ENCODE measurements around the gene OR2AK2. TPM values are rescaled to one million over a fixed set of nuclear protein-coding genes. Genes with fewer than 3 reads are reported as not detected.
"Not testable (repeated sequence)": the region's sequence is repeated elsewhere in the genome, so short reads cannot be mapped to it uniquely, and the experiment has no call there.

OR2AK2 gene, protein sequence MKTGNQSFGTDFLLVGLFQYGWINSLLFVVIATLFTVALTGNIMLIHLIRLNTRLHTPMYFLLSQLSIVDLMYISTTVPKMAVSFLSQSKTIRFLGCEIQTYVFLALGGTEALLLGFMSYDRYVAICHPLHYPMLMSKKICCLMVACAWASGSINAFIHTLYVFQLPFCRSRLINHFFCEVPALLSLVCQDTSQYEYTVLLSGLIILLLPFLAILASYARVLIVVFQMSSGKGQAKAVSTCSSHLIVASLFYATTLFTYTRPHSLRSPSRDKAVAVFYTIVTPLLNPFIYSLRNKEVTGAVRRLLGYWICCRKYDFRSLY
- not detected in 2 replicates for total RNA-seq (2014; rRNA removed; shearing (Covaris generic))
- not detected in 2 replicates for polyA plus RNA-seq (2015; cell fraction: cytosol; rRNA removed)
- not detected in 2 replicates for polyA plus RNA-seq (2015; cell fraction: nucleus; rRNA removed)

DNA sequence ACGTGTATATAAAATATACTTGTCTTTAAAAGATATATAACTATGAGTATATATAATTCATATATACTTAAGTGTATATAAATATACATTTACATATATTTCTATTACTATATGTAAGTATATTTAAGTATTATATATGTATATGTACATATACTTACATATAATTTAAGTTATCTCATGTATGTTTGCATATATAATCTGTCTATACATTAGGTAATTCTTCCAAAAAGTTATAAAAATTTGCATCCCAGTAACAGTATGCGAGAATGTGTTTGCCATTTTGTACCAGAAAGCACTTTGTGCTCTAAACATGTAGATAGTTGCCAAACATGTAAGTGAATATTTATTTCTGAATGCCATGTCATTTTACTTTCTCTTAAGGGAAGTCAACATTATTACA, at the start of gene OR2AK2:
OR2AK2 (plus strand) TSS at position 301 of the 400 bp plus-strand sequence. CDS start 144 bp downstream, outside the sequence.
- in situ Hi-C loops (cut with HindIII; ENCODE audit: low pct_unique_long_range_greater_than_20kb, low sequenced_read_pairs): no loop called here
- DNase-seq (ENCODE audit: low read depth, low spot score): no peak

DNA sequence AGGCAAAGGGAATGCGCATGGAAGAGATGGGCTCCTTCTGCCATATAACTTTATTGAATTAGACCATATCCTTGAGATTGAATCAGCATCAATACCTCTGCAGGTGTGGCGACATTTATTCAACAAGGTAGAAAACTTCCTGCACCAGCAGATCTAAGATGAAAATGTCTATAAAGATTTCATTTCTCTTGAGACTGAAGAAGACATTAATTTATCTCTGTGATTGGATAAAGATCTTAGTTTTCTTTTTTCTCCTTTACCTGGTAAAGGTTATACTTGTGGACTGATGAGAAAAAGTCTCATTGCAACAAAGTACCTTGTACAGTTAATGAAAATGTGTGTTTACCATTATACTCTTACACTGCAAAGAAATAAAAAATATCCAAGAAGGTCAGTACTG, 45.1 kb upstream of the OR2AK2 start, which contains the start of gene OR2T8:
OR2T8 (plus strand) TSS at position 301 of the 400 bp plus-strand sequence. CDS start 766 bp downstream, outside the sequence.
- in situ Hi-C loops (cut with HindIII; ENCODE audit: low pct_unique_long_range_greater_than_20kb, low sequenced_read_pairs): no loop called here
- DNase-seq (ENCODE audit: low read depth, low spot score): no peak

DNA sequence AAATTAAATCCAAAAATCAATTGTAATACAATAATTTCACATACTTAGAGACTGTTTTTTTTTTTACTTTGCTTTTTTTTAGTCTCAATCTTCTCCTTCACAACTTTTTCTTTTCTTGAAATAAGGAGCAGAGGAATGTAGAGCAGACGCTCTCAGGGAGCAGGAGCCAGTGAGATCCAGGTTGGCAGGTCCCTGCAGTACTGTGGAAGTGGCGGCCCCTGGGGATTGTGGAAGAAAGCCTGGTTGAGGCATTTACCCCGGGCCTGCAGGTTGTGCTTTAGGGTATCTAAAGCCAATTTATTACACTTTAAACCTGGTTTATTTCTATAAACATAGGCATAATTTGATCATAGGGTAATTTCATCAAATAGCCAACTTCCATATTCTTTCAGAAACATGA, 41.1 kb upstream of the OR2AK2 start:
- DNase-seq (ENCODE audit: low read depth, low spot score): no peak
- in situ Hi-C loops (cut with HindIII; ENCODE audit: low pct_unique_long_range_greater_than_20kb, low sequenced_read_pairs): no loop called here

DNA sequence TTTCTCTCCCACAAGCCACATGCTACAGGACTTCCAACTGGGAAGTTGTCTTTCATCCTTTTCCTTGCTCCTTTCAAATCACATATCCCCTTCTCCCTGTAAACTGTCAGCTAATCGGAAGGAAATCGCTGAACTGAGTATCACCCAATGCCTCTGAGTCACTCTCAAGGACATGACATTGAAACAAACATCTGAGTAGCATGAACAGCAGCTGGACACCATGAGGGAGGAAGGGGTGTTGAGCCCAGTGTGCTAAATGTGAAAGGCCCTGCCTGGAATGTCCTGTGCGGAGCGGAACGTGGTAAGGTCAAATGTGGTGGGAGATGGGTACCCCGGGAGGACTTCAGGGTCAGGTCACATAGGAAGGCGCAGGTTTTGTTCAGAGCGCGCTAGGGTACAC, 40.2 kb upstream of the OR2AK2 start, which contains the start of gene OR2AJ1:
OR2AJ1 (plus strand) TSS at position 22 of the 400 bp plus-strand sequence. CDS start 8,880 bp downstream, outside the sequence.
- no peak for DNase-seq (ENCODE audit: low read depth, low spot score)
- in situ Hi-C loops (cut with HindIII; ENCODE audit: low pct_unique_long_range_greater_than_20kb, low sequenced_read_pairs): no loop called here

DNA sequence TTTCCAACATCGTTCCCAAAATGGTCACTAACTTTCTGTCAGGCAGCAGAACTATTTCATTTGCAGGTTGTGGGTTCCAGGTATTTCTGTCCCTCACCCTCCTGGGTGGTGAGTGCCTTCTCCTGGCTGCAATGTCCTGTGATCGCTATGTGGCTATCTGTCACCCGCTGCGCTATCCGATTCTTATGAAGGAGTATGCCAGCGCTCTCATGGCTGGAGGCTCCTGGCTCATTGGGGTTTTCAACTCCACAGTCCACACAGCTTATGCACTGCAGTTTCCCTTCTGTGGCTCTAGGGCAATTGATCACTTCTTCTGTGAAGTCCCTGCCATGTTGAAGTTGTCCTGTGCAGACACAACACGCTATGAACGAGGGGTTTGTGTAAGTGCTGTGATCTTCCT, 31.0 kb upstream of the OR2AK2 start:
- in situ Hi-C loops (cut with HindIII; ENCODE audit: low pct_unique_long_range_greater_than_20kb, low sequenced_read_pairs): no loop called here
- DNase-seq (ENCODE audit: low read depth, low spot score): no peak

DNA sequence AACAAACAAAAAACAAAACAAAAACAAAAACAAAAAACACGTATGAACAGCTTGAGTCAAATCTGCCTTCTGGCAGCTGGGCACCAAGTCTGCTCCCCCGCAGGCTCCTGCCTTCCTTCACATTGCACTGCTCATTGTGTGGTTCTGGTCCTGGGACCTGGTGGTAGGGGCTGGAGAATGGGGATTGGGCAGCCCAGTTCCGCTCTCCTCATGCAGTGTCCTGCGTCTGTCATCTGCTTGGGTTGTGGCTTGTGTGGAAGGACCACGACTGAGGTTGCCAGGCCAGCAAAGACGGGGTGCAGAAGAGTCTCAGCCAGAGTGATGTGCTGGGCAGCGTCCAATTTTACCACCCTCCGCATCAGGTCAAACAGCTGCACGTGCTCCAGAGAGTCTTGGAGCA, 29.3 kb upstream of the OR2AK2 start:
- DNase-seq (ENCODE audit: low read depth, low spot score): no peak
- in situ Hi-C loops (cut with HindIII; ENCODE audit: low pct_unique_long_range_greater_than_20kb, low sequenced_read_pairs): no loop called here

DNA sequence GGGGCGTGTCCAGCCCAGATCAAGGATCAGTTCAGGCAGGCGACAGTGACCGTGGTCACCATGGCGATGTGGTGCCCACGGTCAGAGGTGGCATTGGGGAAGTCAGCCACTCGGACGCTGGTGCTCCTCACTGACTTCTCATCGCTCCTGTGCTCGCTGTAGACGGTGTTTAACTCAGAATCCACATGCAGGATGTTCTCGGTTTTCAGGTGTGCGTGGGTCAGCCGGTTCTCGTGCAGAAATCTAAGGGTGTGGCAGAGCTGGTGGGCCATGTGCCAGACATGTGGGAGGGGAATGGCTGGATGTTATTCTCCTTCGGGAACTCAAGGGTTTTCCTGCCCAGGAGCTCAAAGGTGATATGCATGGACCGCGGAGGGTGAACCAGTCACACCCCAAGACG, 28.6 kb upstream of the OR2AK2 start:
- in situ Hi-C loops (cut with HindIII; ENCODE audit: low pct_unique_long_range_greater_than_20kb, low sequenced_read_pairs): no loop called here
- no peak for DNase-seq (ENCODE audit: low read depth, low spot score)

DNA sequence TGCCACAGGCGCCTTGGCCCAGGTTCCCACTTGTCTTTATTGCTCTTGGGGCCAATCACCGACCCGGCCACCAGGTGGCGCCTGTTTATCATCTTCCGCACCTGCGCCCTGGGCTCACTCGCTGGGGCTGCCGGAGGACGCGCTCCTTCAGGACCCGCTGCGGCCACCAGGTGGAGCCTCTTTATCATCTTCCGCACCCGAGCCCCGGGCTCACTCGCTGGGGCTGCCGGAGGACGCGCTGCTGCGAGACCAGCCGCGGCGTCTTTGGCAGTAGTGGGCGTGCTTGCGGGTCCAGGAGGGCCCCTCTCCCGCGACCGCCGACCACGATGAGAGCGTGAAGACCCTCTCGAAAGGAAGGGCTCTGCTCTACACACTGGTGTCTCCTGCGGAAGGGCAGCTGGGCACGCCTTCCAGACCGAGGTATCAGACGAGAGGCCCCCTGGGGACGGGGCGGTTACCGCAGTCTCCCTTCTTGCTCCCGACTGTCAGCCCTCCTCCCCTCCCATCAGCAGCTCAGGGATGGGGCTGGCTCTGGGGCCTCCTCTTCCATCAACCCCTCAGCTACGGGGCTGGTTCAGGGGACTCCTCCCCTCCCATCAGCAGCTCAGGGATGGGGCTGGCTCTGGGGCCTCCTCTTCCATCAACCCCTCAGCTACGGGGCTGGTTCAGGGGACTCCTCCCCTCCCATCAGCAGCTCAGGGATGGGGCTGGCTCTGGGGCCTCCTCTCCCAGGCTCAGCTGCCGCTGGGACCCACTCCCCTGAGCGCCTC, 27.9 kb upstream of the OR2AK2 start:
- in situ Hi-C loops (cut with HindIII; ENCODE audit: low pct_unique_long_range_greater_than_20kb, low sequenced_read_pairs): not testable (repeated sequence)
- DNase-seq (ENCODE audit: low read depth, low spot score): peak; percentile 93

DNA sequence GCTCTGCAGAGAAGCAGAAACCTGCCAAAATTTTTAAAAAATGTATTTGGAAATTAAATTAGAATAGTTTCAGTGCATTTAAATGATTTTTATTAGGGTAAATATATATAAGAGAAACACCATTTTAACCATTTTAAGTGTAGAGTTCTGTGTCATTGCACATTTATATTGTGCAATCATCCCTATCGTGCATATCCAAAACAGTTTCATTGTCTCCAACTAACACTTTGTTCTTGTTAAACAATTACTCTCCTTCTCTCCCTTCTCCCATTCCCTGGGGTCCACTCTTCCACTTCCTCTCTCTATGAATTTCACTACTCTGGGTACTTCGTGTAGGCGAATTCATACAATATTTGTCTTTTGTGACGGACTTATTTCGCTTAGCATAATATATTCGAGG, 22.4 kb upstream of the OR2AK2 start:
- in situ Hi-C loops (cut with HindIII; ENCODE audit: low pct_unique_long_range_greater_than_20kb, low sequenced_read_pairs): no loop called here
- peak; percentile 9 for DNase-seq (ENCODE audit: low read depth, low spot score)

DNA sequence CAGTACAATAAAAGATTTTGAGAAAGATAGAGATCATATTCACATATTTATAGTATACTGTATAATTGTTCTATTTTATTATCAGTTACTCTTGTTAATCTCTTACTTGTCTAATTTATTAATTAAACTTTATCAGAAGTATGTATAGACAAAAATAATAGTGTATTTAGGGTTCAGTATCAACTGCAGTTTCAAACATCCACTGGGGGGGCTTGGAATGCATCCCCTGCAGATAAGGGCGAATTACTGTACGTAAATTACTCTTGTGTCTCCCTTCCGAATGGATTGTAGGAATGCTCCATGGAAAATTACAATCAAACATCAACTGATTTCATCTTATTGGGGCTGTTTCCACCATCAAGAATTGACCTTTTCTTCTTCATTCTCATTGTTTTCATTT, 16.5 kb upstream of the OR2AK2 start, which contains the start of gene OR2L8:
OR2L8 (plus strand) TSS at position 301 of the 400 bp plus-strand sequence; CDS start at position 301, 0 bp downstream.
- in situ Hi-C loops (cut with HindIII; ENCODE audit: low pct_unique_long_range_greater_than_20kb, low sequenced_read_pairs): no loop called here

DNA sequence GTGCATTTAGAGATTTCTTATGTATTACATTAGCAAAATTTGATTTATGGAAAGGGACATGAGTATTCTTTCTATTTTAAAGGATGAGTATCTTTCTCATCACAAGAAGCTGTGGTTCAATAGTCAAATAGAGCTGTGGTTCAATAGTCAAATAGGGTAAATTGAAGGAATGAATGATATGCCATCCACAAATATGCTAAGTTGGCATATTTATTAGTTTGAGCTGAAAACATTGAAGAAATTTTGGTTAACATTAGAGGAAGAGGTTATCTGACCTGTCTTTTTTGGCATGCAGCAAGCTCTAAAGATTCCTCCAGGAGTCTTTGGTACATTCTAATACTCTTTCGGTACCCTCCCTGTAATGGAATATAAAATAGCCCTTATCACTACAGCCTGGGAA, 11.6 kb upstream of the OR2AK2 start:
- in situ Hi-C loops (cut with HindIII; ENCODE audit: low pct_unique_long_range_greater_than_20kb, low sequenced_read_pairs): no loop called here
- DNase-seq (ENCODE audit: low read depth, low spot score): no peak

More for the DNA sequence above, 16.5 kb upstream of the OR2AK2 start, which contains the start of gene OR2L8:
- no peak for DNase-seq (ENCODE audit: low read depth, low spot score)

DNA sequence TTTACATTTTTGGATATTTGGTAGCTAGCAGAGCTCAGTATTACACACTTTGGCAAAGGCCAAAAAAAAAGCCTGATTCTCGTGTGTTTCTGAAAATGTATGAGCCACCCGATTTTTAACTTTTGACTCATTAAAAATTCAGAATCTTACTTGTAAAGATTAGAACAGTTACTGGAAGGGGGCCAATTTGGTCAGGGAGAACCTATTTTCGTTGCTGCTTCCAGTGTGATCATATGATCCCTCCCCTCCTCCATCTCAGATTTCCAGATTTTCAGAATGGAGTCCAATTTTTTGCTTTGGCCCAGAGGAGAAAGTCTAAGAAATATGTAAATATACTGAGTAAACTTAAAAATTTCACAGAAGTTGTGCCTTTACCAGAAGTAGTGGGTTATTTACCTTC, 3.2 kb upstream of the OR2AK2 start:
- no peak for DNase-seq (ENCODE audit: low read depth, low spot score)
- in situ Hi-C loops (cut with HindIII; ENCODE audit: low pct_unique_long_range_greater_than_20kb, low sequenced_read_pairs): no loop called here

DNA sequence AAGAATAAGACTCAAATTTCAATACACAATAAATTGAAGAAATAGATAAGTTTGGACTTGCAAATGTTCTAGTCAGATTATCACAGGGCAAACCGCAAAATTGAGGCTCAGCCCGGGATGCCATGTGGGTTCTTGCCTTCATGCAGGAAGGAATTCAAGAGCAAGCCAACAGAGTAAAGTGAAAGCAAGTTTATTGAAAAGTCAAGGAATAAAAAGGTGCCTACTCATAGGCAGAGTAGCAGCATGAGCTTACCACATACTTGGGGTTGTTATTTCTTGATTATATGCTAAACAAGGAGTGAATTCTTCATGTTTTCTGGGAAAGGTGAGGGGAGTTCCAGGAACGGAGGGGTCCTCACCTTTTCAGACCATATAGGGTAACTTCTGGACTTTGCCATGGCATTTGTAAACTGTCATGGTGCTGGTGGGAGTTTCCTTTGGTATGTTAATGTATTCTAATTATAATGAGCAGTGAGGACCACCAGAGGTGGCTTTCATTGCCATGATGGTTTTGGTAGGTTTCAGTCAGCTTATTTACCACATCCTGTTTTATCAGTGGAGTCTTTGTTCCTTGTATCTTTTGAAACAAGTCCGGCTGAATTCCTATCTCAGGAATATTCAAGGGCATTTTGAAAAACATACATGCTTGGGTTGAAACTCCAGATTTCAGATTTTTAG, 2.0 kb upstream of the OR2AK2 start:
- in situ Hi-C loops (cut with HindIII; ENCODE audit: low pct_unique_long_range_greater_than_20kb, low sequenced_read_pairs): no loop called here
- peak; percentile 55 for DNase-seq (ENCODE audit: low read depth, low spot score)

DNA sequence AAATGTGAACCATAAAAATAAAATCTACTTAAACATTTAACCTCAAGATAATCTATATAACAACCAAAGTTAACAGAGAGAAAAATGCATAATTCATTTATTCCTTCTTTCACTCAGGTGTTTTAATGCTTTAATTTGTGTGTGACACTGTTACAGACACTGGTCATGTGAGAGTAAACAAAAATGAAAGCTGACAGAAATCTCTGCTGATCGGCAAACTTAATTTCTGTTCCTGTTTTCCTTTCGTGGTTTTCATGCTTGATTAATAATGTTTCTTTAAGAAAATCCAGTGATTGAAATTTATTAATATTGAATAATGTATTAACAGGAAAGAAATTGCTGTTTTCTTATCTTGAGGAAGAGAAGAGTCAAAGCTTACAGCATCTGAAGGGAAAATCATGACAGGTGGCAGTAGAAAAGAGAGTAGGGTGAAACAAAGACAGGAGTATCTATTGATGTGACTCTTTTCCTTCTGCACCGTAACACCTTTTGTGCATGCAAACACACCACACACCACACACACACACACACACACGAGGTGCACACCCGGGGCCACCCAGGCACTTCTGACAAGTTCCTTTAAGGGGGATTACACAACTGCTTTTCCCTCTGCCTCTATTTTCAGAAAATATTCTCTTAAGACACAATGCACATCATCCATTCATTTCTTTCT, 1.6 kb downstream of the OR2AK2 start:
- in situ Hi-C loops (cut with HindIII; ENCODE audit: low pct_unique_long_range_greater_than_20kb, low sequenced_read_pairs): no loop called here
- no peak for DNase-seq (ENCODE audit: low read depth, low spot score)

DNA sequence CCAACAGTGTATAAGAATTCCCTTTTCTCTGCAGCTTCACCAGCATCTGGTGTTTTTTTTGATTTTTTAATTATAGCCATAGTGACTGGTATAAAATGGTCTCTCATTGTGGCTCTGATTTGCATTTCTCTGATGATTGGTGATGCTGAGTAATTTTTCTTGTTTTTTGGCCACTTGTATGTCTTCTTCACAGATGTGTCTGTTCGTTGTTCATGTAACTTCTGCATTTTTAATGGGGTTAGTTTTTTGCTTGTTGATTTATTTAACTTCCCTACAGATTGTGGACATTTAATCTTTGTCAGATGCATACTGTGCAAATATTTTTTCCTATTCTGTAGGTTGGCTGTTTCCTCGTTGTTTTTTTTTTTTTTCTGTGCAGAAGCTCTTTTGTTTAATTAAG, 28.0 kb downstream of the OR2AK2 start:
- in situ Hi-C loops (cut with HindIII; ENCODE audit: low pct_unique_long_range_greater_than_20kb, low sequenced_read_pairs): no loop called here
- no peak for DNase-seq (ENCODE audit: low read depth, low spot score)

DNA sequence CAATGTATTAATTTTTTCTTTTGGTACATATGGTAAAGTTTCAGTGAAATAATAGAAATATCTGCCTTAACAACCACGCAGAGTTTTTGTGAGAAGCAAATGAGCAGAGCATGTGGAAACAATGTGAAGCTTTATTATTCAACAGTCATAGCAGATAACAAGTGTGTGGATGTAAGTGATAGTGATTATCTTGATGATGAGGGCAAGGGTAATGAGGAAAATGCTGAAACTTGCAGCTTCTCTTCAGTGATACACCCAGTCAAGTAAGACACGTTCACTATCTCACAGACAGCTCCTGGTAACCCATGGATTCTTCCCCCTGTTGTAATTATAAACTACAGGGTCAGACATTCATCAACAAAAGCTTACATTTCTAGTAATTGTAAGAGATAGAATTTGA, 33.8 kb downstream of the OR2AK2 start:
- in situ Hi-C loops (cut with HindIII; ENCODE audit: low pct_unique_long_range_greater_than_20kb, low sequenced_read_pairs): no loop called here
- DNase-seq (ENCODE audit: low read depth, low spot score): no peak

DNA sequence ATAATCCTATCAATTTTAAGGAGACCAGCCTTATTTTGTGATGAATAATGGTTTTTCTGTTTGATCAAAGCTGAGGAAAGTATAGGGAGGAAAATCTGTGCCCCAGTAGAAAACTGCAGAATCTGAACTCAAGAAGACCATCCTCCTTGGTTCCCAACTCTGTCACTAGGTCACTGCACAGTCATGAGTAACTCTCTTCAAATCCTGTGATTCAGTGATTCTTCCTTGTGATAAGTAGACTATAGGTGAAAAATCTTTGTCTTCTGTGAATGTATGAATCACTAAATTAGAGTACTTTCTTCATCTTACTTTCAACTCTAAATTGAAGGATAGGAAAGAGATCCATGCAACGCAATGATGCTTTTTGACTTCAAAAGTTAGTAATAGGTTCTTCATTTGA, 35.1 kb downstream of the OR2AK2 start:
- in situ Hi-C loops (cut with HindIII; ENCODE audit: low pct_unique_long_range_greater_than_20kb, low sequenced_read_pairs): no loop called here
- DNase-seq (ENCODE audit: low read depth, low spot score): no peak
